Astrocyte of the spinal cord (primary cell): ENCODE results near the gene ODAD3.
"Not testable (repeated sequence)": the region's sequence is repeated elsewhere in the genome, so short reads cannot be mapped to it uniquely, and the experiment has no call there.

Source experiments
- DNase-seq: peaks from one replicate; pipeline ENCODE4 v3.0.0; 2011; ENCODE audit warnings: low read depth, low spot score
- H3K4me3 ChIP-seq: 2 replicates; pipeline ENCODE4 v1.5.1; 2011; ENCODE audit warnings: low read depth, mild to moderate bottlenecking, low read length, moderate library complexity
- in situ Hi-C: cut with HindIII; loops from 2 replicates; pipeline ENCODE4 v1.10.0; 2017; ENCODE audit warnings: low sequenced_read_pairs
- TF ChIP-seq, protein P1 (sequence below): IDR thresholded peaks from 2 replicates; pipeline ENCODE4 v1.5.1; 2012; ENCODE audit warnings: low read depth, mild to moderate bottlenecking, low read length, inconsistent platforms

ODAD3 gene

GRCh38 chr19:11416346-11417052 is 18.4 kb downstream of the ODAD3 start:
- DNase-seq = no peak
- no peak overlapping the region for H3K4me3 ChIP-seq
- TF ChIP-seq, protein P1, sequence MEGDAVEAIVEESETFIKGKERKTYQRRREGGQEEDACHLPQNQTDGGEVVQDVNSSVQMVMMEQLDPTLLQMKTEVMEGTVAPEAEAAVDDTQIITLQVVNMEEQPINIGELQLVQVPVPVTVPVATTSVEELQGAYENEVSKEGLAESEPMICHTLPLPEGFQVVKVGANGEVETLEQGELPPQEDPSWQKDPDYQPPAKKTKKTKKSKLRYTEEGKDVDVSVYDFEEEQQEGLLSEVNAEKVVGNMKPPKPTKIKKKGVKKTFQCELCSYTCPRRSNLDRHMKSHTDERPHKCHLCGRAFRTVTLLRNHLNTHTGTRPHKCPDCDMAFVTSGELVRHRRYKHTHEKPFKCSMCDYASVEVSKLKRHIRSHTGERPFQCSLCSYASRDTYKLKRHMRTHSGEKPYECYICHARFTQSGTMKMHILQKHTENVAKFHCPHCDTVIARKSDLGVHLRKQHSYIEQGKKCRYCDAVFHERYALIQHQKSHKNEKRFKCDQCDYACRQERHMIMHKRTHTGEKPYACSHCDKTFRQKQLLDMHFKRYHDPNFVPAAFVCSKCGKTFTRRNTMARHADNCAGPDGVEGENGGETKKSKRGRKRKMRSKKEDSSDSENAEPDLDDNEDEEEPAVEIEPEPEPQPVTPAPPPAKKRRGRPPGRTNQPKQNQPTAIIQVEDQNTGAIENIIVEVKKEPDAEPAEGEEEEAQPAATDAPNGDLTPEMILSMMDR = no peak
- in situ Hi-C loops = no loop called here

DNA sequence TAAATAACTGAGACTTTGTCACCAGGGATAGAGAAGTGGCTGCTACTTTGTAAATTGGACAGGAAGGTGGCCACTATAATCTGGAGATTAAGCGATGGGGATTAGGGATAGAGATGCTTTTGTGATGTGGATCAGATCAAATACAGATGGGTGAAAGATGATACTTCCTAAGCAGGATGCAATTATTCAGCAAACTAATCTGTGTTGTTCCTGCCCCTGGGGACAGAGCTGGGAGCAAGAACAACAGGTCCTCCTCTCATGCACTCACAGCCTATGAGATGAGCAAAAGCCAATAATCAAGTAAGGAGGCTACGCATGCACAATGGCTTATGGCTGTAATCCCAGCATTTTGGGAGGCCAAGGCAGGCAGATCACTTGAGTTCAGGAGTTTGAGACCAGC is 20.4 kb downstream of the ODAD3 start:
- TF ChIP-seq, protein P1 = no peak
- H3K4me3 ChIP-seq = no peak overlapping the region
- no peak for DNase-seq
- in situ Hi-C loops = no loop called here

GRCh38 chr19:11410682-11411081 is 24.2 kb downstream of the ODAD3 start:
- H3K4me3 ChIP-seq = no peak overlapping the region
- TF ChIP-seq, protein P1 = no peak
- peak; percentile 12 for DNase-seq
- in situ Hi-C loops = no loop called here

- no peak for DNase-seq
- TF ChIP-seq, protein P1 = no peak
- no peak overlapping the region for H3K4me3 ChIP-seq
- in situ Hi-C loops = no loop called here
Measured at GRCh38 chr19:11408591-11408990, 26.3 kb downstream of the ODAD3 start.

GRCh38 chr19:11406703-11407236 is 28.2 kb downstream of the ODAD3 start:
- H3K4me3 ChIP-seq, in situ Hi-C loops, DNase-seq: not testable (repeated sequence)

GRCh38 chr19:11405846-11406643 is 28.9 kb downstream of the ODAD3 start:
- in situ Hi-C loops = no loop called here
- no peak overlapping the region for H3K4me3 ChIP-seq
- DNase-seq = no peak
- TF ChIP-seq, protein P1 = peak; percentile 49

GRCh38 chr19:11404588-11405222 is 30.2 kb downstream of the ODAD3 start:
- DNase-seq = no peak
- in situ Hi-C loops = no loop called here
- TF ChIP-seq, protein P1 = no peak
- H3K4me3 ChIP-seq = no peak overlapping the region
